Fibroblast of lung (primary cell): ENCODE data around the gene MSANTD2. TPM values are rescaled to one million over a fixed set of nuclear protein-coding genes. Genes with fewer than 3 reads are reported as not detected.

Source experiments
- DNase-seq, 2 donors: peaks; one replicate each; pipeline versions ENCODE4 v3.0.0 to v3.0.0-alpha.2; 2010; ENCODE audit warnings: low read depth in 2 of 2
- H2AFZ ChIP-seq: 2 replicates; pipeline ENCODE4 v1.5.1; 2012; ENCODE audit warnings: low read length, control low read depth, inconsistent platforms
- H3K27ac ChIP-seq: 2 replicates; pipeline ENCODE4 v1.5.1; 2011; ENCODE audit warnings: low read length, control low read depth; ENCODE audit not compliant: insufficient read depth
- H3K27me3 ChIP-seq: 2 replicates; pipeline ENCODE4 v1.5.1; 2011; ENCODE audit warnings: mild to moderate bottlenecking, low read length; ENCODE audit not compliant: control insufficient read depth, insufficient read depth
- H3K36me3 ChIP-seq: 2 replicates; pipeline ENCODE4 v1.5.1; 2011; ENCODE audit warnings: low read length; ENCODE audit not compliant: control insufficient read depth, insufficient read depth
- H3K4me1 ChIP-seq: 2 replicates; pipeline ENCODE4 v1.5.1; 2011; ENCODE audit warnings: low read length; ENCODE audit not compliant: control insufficient read depth, insufficient read depth; ENCODE audit errors: extremely low read depth
- H3K4me2 ChIP-seq: 2 replicates; pipeline ENCODE4 v1.5.1; 2011; ENCODE audit warnings: low read length, control low read depth; ENCODE audit not compliant: insufficient read depth; ENCODE audit errors: extremely low read depth
- H3K4me3 ChIP-seq, 4 experiments: fragments of 200-600 bp in 1 of 4; sonication (generic) in 1 of 4; replicated peaks in 1 of 4; 2 replicates each; pipeline ENCODE4 v1.5.1; 2011 to 2016; ENCODE audit warnings: low read length in 4 of 4, low read depth in 3 of 4, mild to moderate bottlenecking in 3 of 4, control low read depth in 2 of 4, inconsistent platforms in 1 of 4, mixed read lengths in 1 of 4; ENCODE audit not compliant: insufficient read depth in 1 of 4; ENCODE audit errors: control extremely low read depth in 1 of 4
- H3K79me2 ChIP-seq: 2 replicates; pipeline ENCODE4 v1.5.1; 2012; ENCODE audit warnings: mild to moderate bottlenecking, low read length, inconsistent platforms; ENCODE audit not compliant: control insufficient read depth, insufficient read depth
- H3K9ac ChIP-seq: 2 replicates; pipeline ENCODE4 v1.5.1; 2011; ENCODE audit warnings: mild to moderate bottlenecking, low read length, control low read depth; ENCODE audit not compliant: insufficient read depth
- H3K9me3 ChIP-seq: 2 replicates; pipeline ENCODE4 v1.5.1; 2012; ENCODE audit warnings: low read depth, low read length; ENCODE audit not compliant: control insufficient read depth, insufficient read depth
- H4K20me1 ChIP-seq: 2 replicates; pipeline ENCODE4 v1.5.1; 2011; ENCODE audit warnings: low read length; ENCODE audit not compliant: control insufficient read depth, insufficient read depth; ENCODE audit errors: extremely low read depth
- EZH2 ChIP-seq: IDR thresholded peaks from 2 replicates; pipeline ENCODE4 v1.5.1; 2012; ENCODE audit warnings: low read length, control low read depth, mild to moderate bottlenecking; ENCODE audit errors: missing control alignments
- polyA plus RNA-seq, 2 donors: library from polyadenylated mRNA; depleted of rRNA in 1 of 2; stranded (reverse) in 1 of 2; unstranded in 1 of 2; fragments of >200 nt; gene quantifications; 2 replicates each; pipeline ENCODE4 v1.2.1, GENCODE V29; 2011 to 2012; ENCODE audit warnings: missing spikeins in 1 of 2
- total RNA-seq: library from RNA; depleted of rRNA; stranded (reverse); fragments of >200 nt; gene quantifications from 2 replicates; pipeline ENCODE4 v1.2.1, GENCODE V29; 2014
- TF ChIP-seq, protein P1 (sequence below), 2 donors: IDR thresholded peaks in 1 of 2; conservative IDR thresholded peaks in 1 of 2; 1 replicate in 1 of 2; 2 replicates in 1 of 2; pipeline ENCODE4 v1.5.1; 2011 to 2012; ENCODE audit warnings: low read length in 2 of 2, control low read depth in 1 of 2, inconsistent platforms in 1 of 2, low read depth in 1 of 2, mild to moderate bottlenecking in 1 of 2

MSANTD2 gene
- total and polyA plus RNA-seq, 2 donors (not counting 1 experiment from before 2014, with no cell fraction given) = 6.3 to 6.6 TPM

- peaks cover 9% of the 10 kb centered on the region for H3K4me1 ChIP-seq
- no peak overlapping the region for H3K9ac ChIP-seq
- H3K27ac ChIP-seq = no peak overlapping the region
- H3K9me3 ChIP-seq = no peaks in the 10 kb centered on the region
- peak; percentile 50 to 66 for DNase-seq
- peak overlapping the region; percentile 87 for H3K4me2 ChIP-seq
- H3K36me3 ChIP-seq = peaks cover 2% of the 10 kb centered on the region
- H2AFZ ChIP-seq = no peak overlapping the region
- TF ChIP-seq, protein P1, sequence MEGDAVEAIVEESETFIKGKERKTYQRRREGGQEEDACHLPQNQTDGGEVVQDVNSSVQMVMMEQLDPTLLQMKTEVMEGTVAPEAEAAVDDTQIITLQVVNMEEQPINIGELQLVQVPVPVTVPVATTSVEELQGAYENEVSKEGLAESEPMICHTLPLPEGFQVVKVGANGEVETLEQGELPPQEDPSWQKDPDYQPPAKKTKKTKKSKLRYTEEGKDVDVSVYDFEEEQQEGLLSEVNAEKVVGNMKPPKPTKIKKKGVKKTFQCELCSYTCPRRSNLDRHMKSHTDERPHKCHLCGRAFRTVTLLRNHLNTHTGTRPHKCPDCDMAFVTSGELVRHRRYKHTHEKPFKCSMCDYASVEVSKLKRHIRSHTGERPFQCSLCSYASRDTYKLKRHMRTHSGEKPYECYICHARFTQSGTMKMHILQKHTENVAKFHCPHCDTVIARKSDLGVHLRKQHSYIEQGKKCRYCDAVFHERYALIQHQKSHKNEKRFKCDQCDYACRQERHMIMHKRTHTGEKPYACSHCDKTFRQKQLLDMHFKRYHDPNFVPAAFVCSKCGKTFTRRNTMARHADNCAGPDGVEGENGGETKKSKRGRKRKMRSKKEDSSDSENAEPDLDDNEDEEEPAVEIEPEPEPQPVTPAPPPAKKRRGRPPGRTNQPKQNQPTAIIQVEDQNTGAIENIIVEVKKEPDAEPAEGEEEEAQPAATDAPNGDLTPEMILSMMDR (conservative IDR thresholded peaks at IDR 0.05 in 1 of 2, IDR thresholded peaks at IDR 0.05 in 1 of 2; ENCODE audit: low read depth in 1 of 2, low read length in 2 of 2) = peak; percentile 73 to 80
- no peak for TF ChIP-seq EZH2
- no peaks in the 10 kb centered on the region for H3K79me2 ChIP-seq
- peak overlapping the region; percentile 9 to 57 (median 28) for H3K4me3 ChIP-seq
- H4K20me1 ChIP-seq = no peaks in the 10 kb centered on the region
- H3K27me3 ChIP-seq = peaks cover 3% of the 10 kb centered on the region
Measured at GRCh38 chr11:124763156-124763947, 36.9 kb downstream of the MSANTD2 start.

GRCh38 chr11:124762624-124763155 lies 37.5 kb downstream of the MSANTD2 start:
- no peak overlapping the region for H3K9ac ChIP-seq
- H2AFZ ChIP-seq = no peak overlapping the region
- peaks cover 3% of the 10 kb centered on the region for H3K27me3 ChIP-seq
- peaks cover 2% of the 10 kb centered on the region for H3K36me3 ChIP-seq
- H4K20me1 ChIP-seq = no peaks in the 10 kb centered on the region
- H3K9me3 ChIP-seq = no peaks in the 10 kb centered on the region
- H3K79me2 ChIP-seq = no peaks in the 10 kb centered on the region
- peak overlapping the region; percentile 9 to 57 (median 28) for H3K4me3 ChIP-seq
- no peak for DNase-seq
- H3K4me1 ChIP-seq = peaks cover 9% of the 10 kb centered on the region
- H3K4me2 ChIP-seq = peak overlapping the region; percentile 87
- no peak overlapping the region for H3K27ac ChIP-seq
- peak; percentile 54 for TF ChIP-seq EZH2
- TF ChIP-seq, protein P1 (conservative IDR thresholded peaks at IDR 0.05 in 1 of 2, IDR thresholded peaks at IDR 0.05 in 1 of 2; ENCODE audit: low read depth in 1 of 2, low read length in 2 of 2) = no peak

- Histone ChIP-seq H4K20me1 (no peaks in the 10 kb centered on the region), H3K79me2 (no peaks in the 10 kb centered on the region), H3K9me3 (no peaks in the 10 kb centered on the region), H3K9ac (peak within 1 kb of the TSS; percentile 16), H3K27me3 (peaks cover 6% of the 10 kb centered on the region), H3K4me3 (peak within 1 kb of the TSS; percentile 9 to 57 (median 28)), H3K4me1 (peaks cover 9% of the 10 kb centered on the region), H3K4me2 (peak within 1 kb of the TSS; percentile 87), H3K27ac (peak within 1 kb of the TSS; percentile 20), H3K36me3 (peaks cover 2% of the 10 kb centered on the region), H2AFZ (no peak within 1 kb of the TSS)
- no peak for DNase-seq
- TF ChIP-seq, protein P1 (conservative IDR thresholded peaks at IDR 0.05 in 1 of 2, IDR thresholded peaks at IDR 0.05 in 1 of 2; ENCODE audit: low read depth in 1 of 2, low read length in 2 of 2) = no peak
- no peak for TF ChIP-seq EZH2
Measured at GRCh38 chr11:124762105-124762623, 38.0 kb downstream of the MSANTD2 start, which contains the start of gene ESAM. TSS of gene ESAM (minus strand) at chr11:124762290. CDS start at chr11:124762154, 136 bp downstream.
